ENCODE measurements around the gene MACF1.
"Not testable (repeated sequence)": the region's sequence is repeated elsewhere in the genome, so short reads cannot be mapped to it uniquely, and the experiment has no call there.

Gene MACF1

GRCh38 chr1:39205102-39205780 lies 746 bp downstream of the MACF1 start:
- peak overlapping the region; percentile 50 for H3K4me3 ChIP-seq (ENCODE audit: low read depth, low read length)
- peak; percentile 81 for DNase-seq (ENCODE audit: low read depth)
- TF ChIP-seq POLR2A (IDR thresholded peaks at IDR 0.05; ENCODE audit: extremely low read depth, insufficient read length) (no peak), MYC (IDR thresholded peaks at IDR 0.05; ENCODE audit: low read depth, low read length) (no peak), CTCF (IDR thresholded peaks at IDR 0.05; ENCODE audit: low read depth, low read length) (no peak), MAX (IDR thresholded peaks at IDR 0.05; ENCODE audit: low read depth, low read length) (no peak)

- no peak for TF ChIP-seq POLR2A (IDR thresholded peaks at IDR 0.05; ENCODE audit: extremely low read depth, insufficient read length)
- TF ChIP-seq CTCF (IDR thresholded peaks at IDR 0.05; ENCODE audit: low read depth, low read length), result no peak
- no peak for TF ChIP-seq MYC (IDR thresholded peaks at IDR 0.05; ENCODE audit: low read depth, low read length)
- no peak for TF ChIP-seq MAX (IDR thresholded peaks at IDR 0.05; ENCODE audit: low read depth, low read length)
- no peak for DNase-seq (ENCODE audit: low read depth)
- peak overlapping the region; percentile 50 for H3K4me3 ChIP-seq (ENCODE audit: low read depth, low read length)
Observed at GRCh38 chr1:39205781-39206464, 1.4 kb downstream of the MACF1 start.

GRCh38 chr1:39208360-39208759 lies 3.9 kb downstream of the MACF1 start:
- DNase-seq (ENCODE audit: low read depth); H3K4me3 ChIP-seq (ENCODE audit: low read depth, low read length): not testable (repeated sequence)

GRCh38 chr1:39210649-39211048 lies 6.2 kb downstream of the MACF1 start:
- no peak for DNase-seq (ENCODE audit: low read depth)
- TF ChIP-seq MYC (IDR thresholded peaks at IDR 0.05; ENCODE audit: low read depth, low read length) (no peak), CTCF (IDR thresholded peaks at IDR 0.05; ENCODE audit: low read depth, low read length) (no peak), POLR2A (IDR thresholded peaks at IDR 0.05; ENCODE audit: extremely low read depth, insufficient read length) (no peak), MAX (IDR thresholded peaks at IDR 0.05; ENCODE audit: low read depth, low read length) (no peak)
- no peak overlapping the region for H3K4me3 ChIP-seq (ENCODE audit: low read depth, low read length)

GRCh38 chr1:39212499-39212898 lies 8.0 kb downstream of the MACF1 start:
- TF ChIP-seq MAX (IDR thresholded peaks at IDR 0.05; ENCODE audit: low read depth, low read length) (no peak), MYC (IDR thresholded peaks at IDR 0.05; ENCODE audit: low read depth, low read length) (no peak), CTCF (IDR thresholded peaks at IDR 0.05; ENCODE audit: low read depth, low read length) (no peak), POLR2A (IDR thresholded peaks at IDR 0.05; ENCODE audit: extremely low read depth, insufficient read length) (no peak)
- DNase-seq (ENCODE audit: low read depth), result no peak
- no peak overlapping the region for H3K4me3 ChIP-seq (ENCODE audit: low read depth, low read length)

GRCh38 chr1:39213511-39214002 lies 9.1 kb downstream of the MACF1 start:
- no peak for DNase-seq (ENCODE audit: low read depth)
- H3K4me3 ChIP-seq (ENCODE audit: low read depth, low read length), result no peak overlapping the region
- no peak for TF ChIP-seq CTCF (IDR thresholded peaks at IDR 0.05; ENCODE audit: low read depth, low read length)
- TF ChIP-seq MAX (IDR thresholded peaks at IDR 0.05; ENCODE audit: low read depth, low read length), result no peak
- TF ChIP-seq MYC (IDR thresholded peaks at IDR 0.05; ENCODE audit: low read depth, low read length), result no peak
- no peak for TF ChIP-seq POLR2A (IDR thresholded peaks at IDR 0.05; ENCODE audit: extremely low read depth, insufficient read length)

All from NB4 (cell line).